PC-3 (cell line): ENCODE results near the gene CASP7. TPM values are rescaled to one million over a fixed set of nuclear protein-coding genes. Genes with fewer than 3 reads are reported as not detected.

ENCODE experiments used
- ATAC-seq: fragments of 200-7000 bp; cut with Tn5 transposase; 2 replicates; pipeline ENCODE4 v1.9.1; 2020; ENCODE audit warnings: mild to moderate bottlenecking, moderate library complexity
- BruUV-seq: library from RNA; stranded (reverse); fragments of 400-500 nt; replicated peaks from 2 replicates; lab custom pipeline; 2021; lab: Mats Ljungman, UMichigan
- CTCF ChIA-PET: fragments of 300-600 bp; sonication (Branson Sonifier 250); formaldehyde crosslinking; loops from one replicate; lab custom pipeline; 2022; ENCODE audit warnings: antibody characterized with exemption; lab: Charles Lee
- POLR2A ChIA-PET: fragments of 300-600 bp; sonication (Branson Sonifier 250); formaldehyde crosslinking; loops from one replicate; lab custom pipeline; 2022; ENCODE audit warnings: antibody characterized with exemption; ENCODE audit not compliant: unreplicated experiment; lab: Charles Lee
- DNase-seq: peaks from one replicate; pipeline ENCODE4 v3.0.0-alpha.2; 2015
- H2AFZ ChIP-seq: fragments of 300-600 bp; sonication (generic); 2 replicates; pipeline ENCODE4 v1.6.0; 2016; ENCODE audit warnings: antibody characterized with exemption, low read length
- H3F3A ChIP-seq: fragments of 300-600 bp; sonication (generic); one replicate; pipeline ENCODE4 v1.6.0; 2017; ENCODE audit warnings: antibody characterized with exemption, low read length, control low read depth, mild to moderate bottlenecking; ENCODE audit not compliant: unreplicated experiment
- H3K27ac ChIP-seq: fragments of 300-600 bp; sonication (generic); 2 replicates; pipeline ENCODE4 v1.5.1; 2016; ENCODE audit warnings: mild to moderate bottlenecking, low read length
- H3K27me3 ChIP-seq: fragments of 300-600 bp; sonication (generic); 2 replicates; pipeline ENCODE4 v1.6.1; 2016; ENCODE audit warnings: low read length, mixed read lengths
- H3K36me3 ChIP-seq: fragments of 300-600 bp; sonication (generic); 2 replicates; pipeline ENCODE4 v1.6.1; 2016; ENCODE audit warnings: low read depth, mixed run types, low read length, mixed read lengths
- H3K4me1 ChIP-seq: fragments of 300-600 bp; sonication (generic); 2 replicates; pipeline ENCODE4 v1.5.1; 2016; ENCODE audit warnings: low read length; ENCODE audit not compliant: insufficient read depth
- H3K4me2 ChIP-seq: fragments of 300-600 bp; sonication (generic); 2 replicates; pipeline ENCODE4 v1.6.0; 2016; ENCODE audit warnings: low read length
- H3K4me3 ChIP-seq: fragments of 300-600 bp; sonication (generic); 2 replicates; pipeline ENCODE4 v1.5.1; 2016; ENCODE audit warnings: mild to moderate bottlenecking, low read length, mixed read lengths
- H3K79me2 ChIP-seq: fragments of 300-600 bp; sonication (generic); 2 replicates; pipeline ENCODE4 v1.6.1; 2017; ENCODE audit warnings: low read length, mixed read lengths
- H3K9ac ChIP-seq: fragments of 300-600 bp; sonication (generic); 2 replicates; pipeline ENCODE4 v1.6.0; 2016; ENCODE audit warnings: mild to moderate bottlenecking, low read length
- H3K9me2 ChIP-seq: fragments of 300-600 bp; sonication (generic); replicated peaks from 2 replicates; pipeline ENCODE4 v1.6.1; 2016; ENCODE audit warnings: mixed run types, low read length, mixed read lengths
- H3K9me3 ChIP-seq: fragments of 300-600 bp; sonication (generic); 2 replicates; pipeline ENCODE4 v1.6.1; 2016; ENCODE audit warnings: low read length, mixed read lengths
- H4K20me1 ChIP-seq: fragments of 300-600 bp; sonication (generic); 2 replicates; pipeline ENCODE4 v1.6.1; 2016; ENCODE audit warnings: low read length, mixed read lengths
- CTCF ChIP-seq: fragments of 300-600 bp; sonication (generic); conservative IDR thresholded peaks from 2 replicates; pipeline ENCODE4 v1.5.1; 2017; ENCODE audit warnings: antibody characterized with exemption, low read depth, mild to moderate bottlenecking, low read length
- EZH2 ChIP-seq: fragments of 300-600 bp; sonication (generic); IDR thresholded peaks from one replicate; pipeline ENCODE4 v1.6.1; 2017; ENCODE audit warnings: antibody characterized with exemption, mild to moderate bottlenecking, low read length; ENCODE audit not compliant: unreplicated experiment
- EZH2phosphoT487 ChIP-seq: fragments of 300-600 bp; sonication (generic); IDR thresholded peaks from 2 replicates; pipeline ENCODE4 v1.6.1; 2018; ENCODE audit warnings: mild to moderate bottlenecking, antibody characterized with exemption, low read length, borderline replicate concordance
- intact Hi-C: fragments of 100-400 bp; cut with micrococcal nuclease; formaldehyde crosslinking; loops from 2 replicates; pipeline ENCODE4 v1.9.0; 2023
- total RNA-seq: library from RNA; depleted of rRNA; stranded (reverse); fragments of >200 nt; gene quantifications from 2 replicates; pipeline ENCODE4 v1.2.3, GENCODE V29; 2014

CASP7 gene
- total RNA-seq, 1 experiment from 2014 or later = 13.7 TPM

GRCh38 chr10:113739031-113739430 lies 59.3 kb downstream of the CASP7 start:
- TF ChIP-seq EZH2phosphoT487 (no peak), CTCF (no peak), EZH2 (no peak)
- Histone ChIP-seq H2AFZ (no peak overlapping the region), H3K9me2 (no peaks in the 10 kb centered on the region), H3K27ac (no peak overlapping the region), H3K9me3 (no peaks in the 10 kb centered on the region), H4K20me1 (no peaks in the 10 kb centered on the region), H3K79me2 (no peaks in the 10 kb centered on the region), H3K27me3 (no peaks in the 10 kb centered on the region), H3K4me3 (no peak overlapping the region), H3K36me3 (no peaks in the 10 kb centered on the region), H3F3A (no peaks in the 10 kb centered on the region), H3K4me2 (no peak overlapping the region), H3K9ac (no peak overlapping the region), H3K4me1 (no peaks in the 10 kb centered on the region)
- DNase-seq = no peak
- ChIA-PET CTCF (no interaction called here), POLR2A (no interaction called here)
- no TSS peak for BruUV-seq
- ATAC-seq = no peak
- intact Hi-C loops = no loop called here

- ChIA-PET POLR2A (no interaction called here), CTCF (no interaction called here)
- no peaks in the 10 kb centered on the region for H3K79me2 ChIP-seq
- H4K20me1 ChIP-seq = no peaks in the 10 kb centered on the region
- DNase-seq = no peak
- H3K4me1 ChIP-seq = no peaks in the 10 kb centered on the region
- H3K4me3 ChIP-seq = no peak overlapping the region
- no TSS peak for BruUV-seq
- TF ChIP-seq EZH2 = no peak
- no peak for TF ChIP-seq CTCF
- no peak for TF ChIP-seq EZH2phosphoT487
- intact Hi-C loops = no loop called here
- no peaks in the 10 kb centered on the region for H3K27me3 ChIP-seq
- H3K36me3 ChIP-seq = no peaks in the 10 kb centered on the region
- H3K4me2 ChIP-seq = no peak overlapping the region
- ATAC-seq = no peak
- no peak overlapping the region for H3K27ac ChIP-seq
- H3K9me3 ChIP-seq = no peaks in the 10 kb centered on the region
- H3F3A ChIP-seq = no peaks in the 10 kb centered on the region
- H3K9me2 ChIP-seq = no peaks in the 10 kb centered on the region
- no peak overlapping the region for H3K9ac ChIP-seq
- no peak overlapping the region for H2AFZ ChIP-seq
Measured at GRCh38 chr10:113739577-113739976, 59.9 kb downstream of the CASP7 start.

- H4K20me1 ChIP-seq = no peaks in the 10 kb centered on the region
Measured at GRCh38 chr10:113740850-113741249, 61.1 kb downstream of the CASP7 start.

More at GRCh38 chr10:113740850-113741249, 61.1 kb downstream of the CASP7 start:
- no peaks in the 10 kb centered on the region for H3K36me3 ChIP-seq
- no peaks in the 10 kb centered on the region for H3F3A ChIP-seq
- ChIA-PET CTCF (no interaction called here), POLR2A (no interaction called here)
- no peaks in the 10 kb centered on the region for H3K27me3 ChIP-seq
- ATAC-seq (no peak), DNase-seq (no peak)
- no peak for TF ChIP-seq EZH2
- TF ChIP-seq CTCF = no peak
- TF ChIP-seq EZH2phosphoT487 = no peak
- no TSS peak for BruUV-seq
- intact Hi-C loops = no loop called here
- H3K79me2 ChIP-seq = no peaks in the 10 kb centered on the region
- no peak overlapping the region for H2AFZ ChIP-seq
- H3K27ac ChIP-seq = no peak overlapping the region
- H3K4me1 ChIP-seq = no peaks in the 10 kb centered on the region
- no peaks in the 10 kb centered on the region for H3K9me3 ChIP-seq
- no peak overlapping the region for H3K4me3 ChIP-seq
- H3K9ac ChIP-seq = no peak overlapping the region
- no peaks in the 10 kb centered on the region for H3K9me2 ChIP-seq
- H3K4me2 ChIP-seq = no peak overlapping the region
